B cell (primary cell): ENCODE measurements around the gene GTF3C6. TPM values are rescaled to one million over a fixed set of nuclear protein-coding genes. Genes with fewer than 3 reads are reported as not detected.
A peak's percentile ranks its signal among the peaks of the same experiment; 100 is the strongest.

Source experiments
- ATAC-seq: fragments of 200-7000 bp; cut with Tn5 transposase; one replicate; pipeline ENCODE4 v1.10.0; 2021; ENCODE audit warnings: low read depth, mild to moderate bottlenecking, moderate number of reproducible peaks, moderate library complexity
- CTCF ChIA-PET: fragments of 350-600 bp; sonication (Branson Sonifier 250); formaldehyde crosslinking; loops from one replicate; lab custom pipeline; 2021; ENCODE audit warnings: antibody characterized with exemption, inconsistent platforms; lab: Charles Lee
- POLR2A ChIA-PET: fragments of 350-600 bp; sonication (Branson Sonifier 250); formaldehyde crosslinking; loops from one replicate; lab custom pipeline; 2021; ENCODE audit warnings: antibody characterized with exemption; lab: Charles Lee
- DNase-seq: peaks from one replicate; pipeline ENCODE4 v3.0.0; 2013
- H2AFZ ChIP-seq: 2 replicates; pipeline ENCODE4 v1.6.1; 2012; ENCODE audit warnings: mild to moderate bottlenecking, low read depth, low read length; ENCODE audit not compliant: insufficient read depth, poor library complexity, severe bottlenecking
- H3K27ac ChIP-seq, 2 donors: 1 replicate in 1 of 2; 2 replicates in 1 of 2; pipeline ENCODE4 v1.5.1; 2012 to 2013; ENCODE audit warnings: low read length in 2 of 2, mild to moderate bottlenecking in 2 of 2, moderate library complexity in 1 of 2
- H3K27me3 ChIP-seq, 4 experiments: fragments of 200-600 bp in 1 of 4; sonication (generic) in 1 of 4; replicated peaks in 1 of 4; 1 replicate in 2 of 4; 2 replicates in 2 of 4; pipeline versions ENCODE4 v1.6.1 to v1.7.0; 2013 to 2016; ENCODE audit warnings: low read length in 3 of 4, mild to moderate bottlenecking in 2 of 4, mixed read lengths in 1 of 4, moderate library complexity in 1 of 4; ENCODE audit not compliant: insufficient read depth in 4 of 4, control insufficient read depth in 3 of 4; ENCODE audit errors: control extremely low read depth in 1 of 4
- H3K36me3 ChIP-seq, 2 experiments: replicated peaks in 1 of 2; 1 replicate in 1 of 2; 2 replicates in 1 of 2; pipeline versions ENCODE4 v1.6.1 to v1.7.1; 2013; ENCODE audit warnings: low read length in 1 of 2; ENCODE audit not compliant: insufficient read depth in 2 of 2, control insufficient read depth in 1 of 2; ENCODE audit errors: control extremely low read depth in 1 of 2, extremely low read depth in 1 of 2
- H3K4me1 ChIP-seq, 2 donors: fragments of 200-600 bp in 1 of 2; sonication (generic) in 1 of 2; 1 replicate in 1 of 2; 2 replicates in 1 of 2; pipeline versions ENCODE4 v1.5.1 to v1.6.1; 2013 to 2017; ENCODE audit warnings: low read length in 2 of 2; ENCODE audit not compliant: control insufficient read depth in 2 of 2, insufficient read depth in 2 of 2
- H3K4me2 ChIP-seq: replicated peaks from 2 replicates; pipeline ENCODE3; 2012; ENCODE audit warnings: mild to moderate bottlenecking, low read depth, low read length; ENCODE audit not compliant: poor library complexity, severe bottlenecking
- H3K4me3 ChIP-seq, 5 experiments: fragments of 200-600 bp in 1 of 5; sonication (generic) in 1 of 5; 1 replicate in 3 of 5; 2 replicates in 2 of 5; pipeline versions ENCODE4 v1.5.1 to v1.7.0; 2011 to 2016; ENCODE audit warnings: low read length in 4 of 5, mild to moderate bottlenecking in 4 of 5, low read depth in 2 of 5, control low read depth in 1 of 5, moderate library complexity in 1 of 5; ENCODE audit not compliant: insufficient read depth in 1 of 5; ENCODE audit errors: control extremely low read depth in 1 of 5, extremely low read depth in 1 of 5
- H3K79me2 ChIP-seq: fragments of 200-600 bp; sonication (generic); one replicate; pipeline ENCODE4 v1.6.0; 2016; ENCODE audit warnings: low read length; ENCODE audit not compliant: control insufficient read depth, insufficient read depth
- H3K9ac ChIP-seq: fragments of 200-600 bp; sonication (generic); 2 replicates; pipeline ENCODE4 v1.6.1; 2017; ENCODE audit warnings: mild to moderate bottlenecking, low read length, moderate library complexity
- H3K9me3 ChIP-seq, 3 donors: one replicate each; pipeline versions ENCODE4 v1.6.1 to v1.7.1; 2013; ENCODE audit warnings: low read length in 2 of 3; ENCODE audit not compliant: control insufficient read depth in 2 of 3, insufficient read depth in 1 of 3; ENCODE audit errors: control extremely low read depth in 1 of 3
- H4K20me1 ChIP-seq: 2 replicates; pipeline ENCODE4 v1.6.0; 2012; ENCODE audit warnings: mild to moderate bottlenecking, low read length; ENCODE audit not compliant: insufficient read depth, control insufficient read depth, poor library complexity, severe bottlenecking
- H3K27ac Mint-ChIP-seq: one replicate; pipeline ENCODE4 v1.8.0; 2021; ENCODE audit warnings: mixed read lengths
- H3K27me3 Mint-ChIP-seq: one replicate; pipeline ENCODE4 v1.8.0; 2021; ENCODE audit warnings: mixed read lengths
- H3K4me1 Mint-ChIP-seq: one replicate; pipeline ENCODE4 v1.8.0; 2021; ENCODE audit warnings: mixed read lengths
- H3K4me3 Mint-ChIP-seq: one replicate; pipeline ENCODE4 v1.8.0; 2021; ENCODE audit warnings: mixed read lengths
- H3K9me3 Mint-ChIP-seq: one replicate; pipeline ENCODE4 v1.8.0; 2022; ENCODE audit warnings: mixed read lengths; ENCODE audit not compliant: insufficient read depth
- EZH2 ChIP-seq: IDR thresholded peaks from 2 replicates; pipeline ENCODE4 v1.6.1; 2012; ENCODE audit warnings: borderline replicate concordance, low read depth, mild to moderate bottlenecking, moderate library complexity, low read length; ENCODE audit not compliant: insufficient read depth, poor library complexity, severe bottlenecking
- WGBS: methylation state at CpG from one replicate; pipeline ENCODE4 v1.1.5; 2013; ENCODE audit warnings: missing lambda C conversion rate; ENCODE audit not compliant: insufficient coverage; 5-methylcytosine and 5-hydroxymethylcytosine counted together
- intact Hi-C: fragments of 100-400 bp; cut with micrococcal nuclease; formaldehyde crosslinking; loops from one replicate; pipeline ENCODE4 v1.10.0; 2022
- polyA plus RNA-seq: library from polyadenylated mRNA; depleted of rRNA; stranded (reverse); fragments of >200 nt; gene quantifications from 2 replicates; pipeline ENCODE4 v1.2.3, GENCODE V29; 2012
- total RNA-seq, 2 donors: library from RNA; stranded (reverse); fragments of 120-200 nt in 1 of 2; gene quantifications; 1 replicate in 1 of 2; 2 replicates in 1 of 2; pipeline versions ENCODE4 v1.2.3 to v1.2.4, GENCODE V29; 2013 to 2022
- TF ChIP-seq, protein P1 (sequence below): fragments of 200-600 bp; IDR thresholded peaks from one replicate; pipeline ENCODE4 v1.8.0; 2022; ENCODE audit warnings: antibody characterized with exemption, mild to moderate bottlenecking

The GTF3C6 gene
- total and polyA plus RNA-seq, 2 donors (not counting 1 experiment from before 2014, with no cell fraction given) = 5.1 to 36.4 TPM

DNA sequence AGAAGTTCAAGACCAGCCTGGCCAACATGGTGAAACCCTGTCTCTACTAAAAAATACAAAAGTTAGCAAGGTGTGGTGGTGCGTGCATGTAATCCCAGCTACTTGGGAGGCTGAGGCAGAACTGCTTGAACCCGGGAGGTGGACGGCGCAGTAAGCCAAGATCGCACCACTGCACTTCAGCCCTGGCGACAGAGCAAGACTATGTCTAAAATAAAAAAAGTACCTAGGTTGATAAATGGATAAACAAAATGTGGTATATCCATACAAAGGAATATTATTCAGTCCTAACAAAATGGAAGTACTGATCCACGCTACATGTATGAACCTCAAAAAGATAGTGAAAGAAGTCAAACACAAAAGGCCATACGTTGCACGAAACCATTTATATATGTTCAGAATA, 22.1 kb downstream of the GTF3C6 start:
- Histone ChIP-seq H3K9me3 (peaks cover 0 to 3% (median 0%) of the 10 kb centered on the region in 3 donors), H3K79me2 (peaks cover 58% of the 10 kb centered on the region), H3K36me3 (peaks cover 0 to 4% of the 10 kb centered on the region in 2 experiments), H3K27me3 (no peaks in the 10 kb centered on the region), H3K27ac (no peak overlapping the region), H2AFZ (peak overlapping the region; percentile 91), H3K9ac (peak overlapping the region; percentile 96), H4K20me1 (no peaks in the 10 kb centered on the region), H3K4me3 (peak overlapping the region in 1 of 5 experiments; percentile 95), H3K4me2 (peak overlapping the region; percentile 85), H3K4me1 (peaks cover 13 to 18% of the 10 kb centered on the region in 2 donors)
- H3K9me3 Mint-ChIP-seq = no peaks in the 10 kb centered on the region
- no peak for DNase-seq
- 100% methylated on average over 1 of the region's 9 CpGs for WGBS
- ChIA-PET CTCF (no interaction called here), POLR2A (interaction anchor here (0.5 kb wide), 1 partner anchor 11 kb away, joined by 6 read pairs; no protein-coding TSS in a partner anchor)
- H3K4me1 Mint-ChIP-seq = peaks cover 32% of the 10 kb centered on the region
- H3K27me3 Mint-ChIP-seq = no peaks in the 10 kb centered on the region
- intact Hi-C loops = loop anchor here (1.0 to 10.0 kb wide), 7 partner anchors 22 to 1598 kb away; partner anchors contain the start of genes AMD1, CD164, CDK19 and GTF3C6
- peak overlapping the region; percentile 98 for H3K4me3 Mint-ChIP-seq
- ATAC-seq = no peak
- no peak for TF ChIP-seq EZH2
- TF ChIP-seq, protein P1, sequence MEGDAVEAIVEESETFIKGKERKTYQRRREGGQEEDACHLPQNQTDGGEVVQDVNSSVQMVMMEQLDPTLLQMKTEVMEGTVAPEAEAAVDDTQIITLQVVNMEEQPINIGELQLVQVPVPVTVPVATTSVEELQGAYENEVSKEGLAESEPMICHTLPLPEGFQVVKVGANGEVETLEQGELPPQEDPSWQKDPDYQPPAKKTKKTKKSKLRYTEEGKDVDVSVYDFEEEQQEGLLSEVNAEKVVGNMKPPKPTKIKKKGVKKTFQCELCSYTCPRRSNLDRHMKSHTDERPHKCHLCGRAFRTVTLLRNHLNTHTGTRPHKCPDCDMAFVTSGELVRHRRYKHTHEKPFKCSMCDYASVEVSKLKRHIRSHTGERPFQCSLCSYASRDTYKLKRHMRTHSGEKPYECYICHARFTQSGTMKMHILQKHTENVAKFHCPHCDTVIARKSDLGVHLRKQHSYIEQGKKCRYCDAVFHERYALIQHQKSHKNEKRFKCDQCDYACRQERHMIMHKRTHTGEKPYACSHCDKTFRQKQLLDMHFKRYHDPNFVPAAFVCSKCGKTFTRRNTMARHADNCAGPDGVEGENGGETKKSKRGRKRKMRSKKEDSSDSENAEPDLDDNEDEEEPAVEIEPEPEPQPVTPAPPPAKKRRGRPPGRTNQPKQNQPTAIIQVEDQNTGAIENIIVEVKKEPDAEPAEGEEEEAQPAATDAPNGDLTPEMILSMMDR = no peak
- peak overlapping the region; percentile 99 for H3K27ac Mint-ChIP-seq

DNA sequence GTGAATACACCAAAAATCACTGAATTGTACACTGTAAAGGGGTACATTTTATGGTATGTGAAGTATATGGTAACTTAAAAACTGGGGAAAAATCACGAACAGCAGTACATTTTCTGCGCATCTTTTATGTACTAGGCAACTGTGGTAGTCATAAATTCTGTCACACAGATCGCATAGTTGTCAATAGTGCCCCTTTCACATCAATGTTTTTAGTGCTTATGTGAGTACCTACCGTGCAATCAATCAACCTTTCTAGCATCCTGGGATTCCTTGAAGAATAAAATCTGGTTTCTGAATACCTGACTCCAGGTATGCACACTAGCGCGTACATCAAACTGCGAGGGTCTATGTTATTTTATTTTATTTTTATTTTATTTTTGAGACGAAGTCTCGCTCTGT, 22.7 kb downstream of the GTF3C6 start:
- Histone ChIP-seq H4K20me1 (no peaks in the 10 kb centered on the region), H3K27ac (peak overlapping the region; percentile 77 to 93), H3K4me3 (peak overlapping the region; percentile 73 to 98 (median 87)), H3K9me3 (peaks cover 0 to 3% (median 0%) of the 10 kb centered on the region in 3 donors), H3K27me3 (no peaks in the 10 kb centered on the region), H2AFZ (peak overlapping the region; percentile 91), H3K36me3 (peaks cover 3 to 10% of the 10 kb centered on the region in 2 experiments), H3K4me2 (peak overlapping the region; percentile 85), H3K79me2 (peaks cover 58% of the 10 kb centered on the region), H3K9ac (peak overlapping the region; percentile 96), H3K4me1 (peaks cover 13 to 18% of the 10 kb centered on the region in 2 donors)
- H3K4me3 Mint-ChIP-seq = peak overlapping the region; percentile 98
- DNase-seq = peak; percentile 43
- H3K9me3 Mint-ChIP-seq = no peaks in the 10 kb centered on the region
- POLR2A ChIA-PET = interaction anchor here (0.5 to 1.9 kb wide), 4 partner anchors 12 to 166 kb away, joined by 4 to 15 read pairs (median 5); partner anchors contain the start of genes CDK19 and GTF3C6
- intact Hi-C loops = loop anchor here (1.0 to 10.0 kb wide), 7 partner anchors 23 to 1599 kb away; partner anchors contain the start of genes AMD1, CD164, CDK19 and GTF3C6
- no peak for ATAC-seq
- H3K27ac Mint-ChIP-seq = peak overlapping the region; percentile 99
- no peaks in the 10 kb centered on the region for H3K27me3 Mint-ChIP-seq
- TF ChIP-seq, protein P1 = no peak
- 10% methylated on average over 3 of the region's 9 CpGs for WGBS
- peaks cover 34% of the 10 kb centered on the region for H3K4me1 Mint-ChIP-seq
- CTCF ChIA-PET = interaction anchor here (1.3 to 2.3 kb wide), 3 partner anchors 10 to 298 kb away, joined by 4 to 9 read pairs (median 7); partner anchors contain the start of gene GTF3C6
